Neural cell (in vitro differentiated cells): ENCODE measurements around the gene ZFP90.

Experiments
- EP300 ChIP-seq: fragments of 450-650 bp; conservative IDR thresholded peaks from 2 replicates; pipeline ENCODE4 v1.6.1; 2014; ENCODE audit warnings: antibody characterized with exemption, mild to moderate bottlenecking, moderate library complexity; ENCODE audit not compliant: poor library complexity, severe bottlenecking
- EZH2 ChIP-seq: fragments of 200-600, 300-800 bp; shearing (Covaris generic), sonication (generic); IDR thresholded peaks from 2 replicates; pipeline ENCODE4 v1.6.1; 2014; ENCODE audit warnings: antibody characterized with exemption, low read length, borderline replicate concordance, mild to moderate bottlenecking; ENCODE audit not compliant: insufficient read depth, poor library complexity, severe bottlenecking
- POLR2AphosphoS5 ChIP-seq: IDR thresholded peaks from 2 replicates; pipeline ENCODE4 v1.6.1; 2012
- REST ChIP-seq: IDR thresholded peaks from 2 replicates; pipeline ENCODE4 v1.6.1; 2012; ENCODE audit warnings: borderline replicate concordance
- TAF1 ChIP-seq: IDR thresholded peaks from 2 replicates; pipeline ENCODE4 v1.6.1; 2012; ENCODE audit warnings: low read depth
- TF ChIP-seq, protein P1 (sequence below): fragments of 450-650 bp; IDR thresholded peaks from 2 replicates; pipeline ENCODE4 v1.5.1; 2014; ENCODE audit warnings: antibody characterized with exemption, mild to moderate bottlenecking, moderate library complexity; ENCODE audit not compliant: poor library complexity, severe bottlenecking

- TF ChIP-seq REST (no peak), EZH2 (no peak), EP300 (no peak), POLR2AphosphoS5 (no peak), TAF1 (no peak)
- TF ChIP-seq, protein P1, sequence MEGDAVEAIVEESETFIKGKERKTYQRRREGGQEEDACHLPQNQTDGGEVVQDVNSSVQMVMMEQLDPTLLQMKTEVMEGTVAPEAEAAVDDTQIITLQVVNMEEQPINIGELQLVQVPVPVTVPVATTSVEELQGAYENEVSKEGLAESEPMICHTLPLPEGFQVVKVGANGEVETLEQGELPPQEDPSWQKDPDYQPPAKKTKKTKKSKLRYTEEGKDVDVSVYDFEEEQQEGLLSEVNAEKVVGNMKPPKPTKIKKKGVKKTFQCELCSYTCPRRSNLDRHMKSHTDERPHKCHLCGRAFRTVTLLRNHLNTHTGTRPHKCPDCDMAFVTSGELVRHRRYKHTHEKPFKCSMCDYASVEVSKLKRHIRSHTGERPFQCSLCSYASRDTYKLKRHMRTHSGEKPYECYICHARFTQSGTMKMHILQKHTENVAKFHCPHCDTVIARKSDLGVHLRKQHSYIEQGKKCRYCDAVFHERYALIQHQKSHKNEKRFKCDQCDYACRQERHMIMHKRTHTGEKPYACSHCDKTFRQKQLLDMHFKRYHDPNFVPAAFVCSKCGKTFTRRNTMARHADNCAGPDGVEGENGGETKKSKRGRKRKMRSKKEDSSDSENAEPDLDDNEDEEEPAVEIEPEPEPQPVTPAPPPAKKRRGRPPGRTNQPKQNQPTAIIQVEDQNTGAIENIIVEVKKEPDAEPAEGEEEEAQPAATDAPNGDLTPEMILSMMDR, result no peak
Measured at GRCh38 chr16:68596266-68596665, 57.2 kb downstream of the ZFP90 start.
